Activated T-helper 9 cell treated with anti-CD3 and anti-CD28 coated beads, Interleukin-2, amount 50 U/mL, for 16 hours (primary cell): ENCODE data around the gene YIF1A.

ENCODE experiments used
- DNase-seq: peaks from one replicate; pipeline ENCODE4 v3.0.0-alpha.2; 2020; ENCODE audit warnings: low read depth

YIF1A gene

GRCh38 chr11:66243782-66244535, 45.0 kb downstream of the YIF1A start:
- DNase-seq, result no peak

GRCh38 chr11:66242095-66242765, 46.7 kb downstream of the YIF1A start:
- DNase-seq, result no peak

GRCh38 chr11:66240781-66241136, 48.2 kb downstream of the YIF1A start:
- DNase-seq, result no peak

- DNase-seq, result no peak
Observed at GRCh38 chr11:66239998-66240780, 48.8 kb downstream of the YIF1A start.

GRCh38 chr11:66239511-66239910, 49.4 kb downstream of the YIF1A start:
- no peak for DNase-seq

GRCh38 chr11:66238786-66239413, 50.0 kb downstream of the YIF1A start:
- no peak for DNase-seq

- no peak for DNase-seq
Observed at GRCh38 chr11:66237867-66238266, 51.1 kb downstream of the YIF1A start.

- DNase-seq, result no peak
Observed at GRCh38 chr11:66235141-66235540, 53.8 kb downstream of the YIF1A start.
